Central memory CD8-positive, alpha-beta T cell (primary cell): ENCODE data around the gene C3orf49.

Source experiments
- ATAC-seq: fragments of 150-1000 bp; cut with Tn5 transposase; replicated peaks from 2 replicates; pipeline ENCODE4 v1.10.0; 2022; ENCODE audit warnings: mild to moderate bottlenecking, moderate FRiP score, moderate number of reproducible peaks; ENCODE audit not compliant: poor library complexity, severe bottlenecking; ENCODE audit errors: extremely low read depth
- DNase-seq, 2 donors: peaks; one replicate each; pipeline ENCODE4 v3.0.0; 2021; ENCODE audit warnings: low spot score in 2 of 2
- H3K27ac Mint-ChIP-seq: one replicate; pipeline ENCODE4 v1.8.0; 2022; ENCODE audit warnings: low read depth, mild to moderate bottlenecking, moderate library complexity, mixed read lengths
- H3K27me3 Mint-ChIP-seq: one replicate; pipeline ENCODE4 v1.8.0; 2022; ENCODE audit warnings: mixed read lengths
- H3K36me3 Mint-ChIP-seq: one replicate; pipeline ENCODE4 v1.8.0; 2022; ENCODE audit warnings: mild to moderate bottlenecking, moderate library complexity, mixed read lengths; ENCODE audit not compliant: insufficient read depth
- H3K4me1 Mint-ChIP-seq: one replicate; pipeline ENCODE4 v1.8.0; 2022; ENCODE audit warnings: mixed read lengths
- H3K4me3 Mint-ChIP-seq: one replicate; pipeline ENCODE4 v1.8.0; 2022; ENCODE audit warnings: mild to moderate bottlenecking, moderate library complexity, mixed read lengths
- H3K9me3 Mint-ChIP-seq: one replicate; pipeline ENCODE4 v1.8.0; 2022; ENCODE audit warnings: mixed read lengths

Gene C3orf49

GRCh38 chr3:63872135-63872924 is 53.2 kb downstream of the C3orf49 start:
- Mint-ChIP-seq H3K27me3 (no peaks in the 10 kb centered on the region), H3K27ac (no peak overlapping the region), H3K9me3 (no peaks in the 10 kb centered on the region), H3K4me3 (no peak overlapping the region), H3K4me1 (peaks cover 63% of the 10 kb centered on the region), H3K36me3 (peaks cover 3% of the 10 kb centered on the region)
- no peak for DNase-seq
- no peak for ATAC-seq

DNA sequence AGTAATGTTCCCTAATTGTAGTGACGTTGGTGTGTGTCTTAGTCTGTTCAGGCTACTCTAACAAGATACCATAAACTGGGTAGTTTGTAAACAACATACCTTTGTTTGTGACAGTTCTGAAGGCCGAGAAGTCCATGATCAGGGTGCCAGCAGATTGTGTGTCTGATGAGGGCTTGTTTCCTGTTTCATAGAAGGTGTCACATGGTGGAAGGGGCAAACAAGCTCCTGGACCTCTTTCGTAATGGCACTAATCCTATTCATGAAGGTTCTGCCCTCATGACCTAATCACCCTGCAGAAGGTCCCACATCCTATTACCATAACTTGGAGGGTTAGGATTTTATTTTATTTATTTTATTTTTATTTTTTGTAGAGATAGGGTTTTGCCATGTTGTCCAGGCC is 55.7 kb downstream of the C3orf49 start:
- ATAC-seq (no peak), DNase-seq (no peak)
- peaks cover 67% of the 10 kb centered on the region for H3K4me1 Mint-ChIP-seq
- no peak overlapping the region for H3K27ac Mint-ChIP-seq
- H3K27me3 Mint-ChIP-seq = no peaks in the 10 kb centered on the region
- H3K9me3 Mint-ChIP-seq = no peaks in the 10 kb centered on the region
- peaks cover 3% of the 10 kb centered on the region for H3K36me3 Mint-ChIP-seq
- no peak overlapping the region for H3K4me3 Mint-ChIP-seq

DNA sequence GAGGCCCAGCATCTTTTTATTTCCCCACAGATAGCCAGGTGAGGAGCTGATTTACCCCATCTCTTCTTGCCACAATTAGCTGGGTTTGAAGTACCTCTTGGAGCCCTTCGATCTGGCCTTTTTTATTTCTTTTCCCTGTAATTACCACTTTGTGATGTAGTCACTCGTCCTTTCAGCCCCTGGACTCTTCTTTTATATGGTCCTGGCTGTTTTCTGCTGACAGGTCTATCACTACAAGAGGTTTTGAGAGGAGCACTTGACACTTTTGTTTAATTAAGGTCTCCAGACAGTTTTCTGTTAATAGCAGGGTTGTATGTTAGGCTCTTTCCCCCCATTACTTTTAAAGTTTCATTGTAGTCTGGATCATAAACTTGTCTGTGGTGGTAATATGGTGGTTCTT is 56.4 kb downstream of the C3orf49 start:
- Mint-ChIP-seq H3K4me3 (no peak overlapping the region), H3K4me1 (peaks cover 68% of the 10 kb centered on the region), H3K27me3 (no peaks in the 10 kb centered on the region), H3K9me3 (no peaks in the 10 kb centered on the region), H3K27ac (no peak overlapping the region), H3K36me3 (peaks cover 3% of the 10 kb centered on the region)
- ATAC-seq = no peak
- DNase-seq = no peak

- no peak for ATAC-seq
- H3K9me3 Mint-ChIP-seq = no peaks in the 10 kb centered on the region
Measured at GRCh38 chr3:63876260-63876659, 57.2 kb downstream of the C3orf49 start.

DNA sequence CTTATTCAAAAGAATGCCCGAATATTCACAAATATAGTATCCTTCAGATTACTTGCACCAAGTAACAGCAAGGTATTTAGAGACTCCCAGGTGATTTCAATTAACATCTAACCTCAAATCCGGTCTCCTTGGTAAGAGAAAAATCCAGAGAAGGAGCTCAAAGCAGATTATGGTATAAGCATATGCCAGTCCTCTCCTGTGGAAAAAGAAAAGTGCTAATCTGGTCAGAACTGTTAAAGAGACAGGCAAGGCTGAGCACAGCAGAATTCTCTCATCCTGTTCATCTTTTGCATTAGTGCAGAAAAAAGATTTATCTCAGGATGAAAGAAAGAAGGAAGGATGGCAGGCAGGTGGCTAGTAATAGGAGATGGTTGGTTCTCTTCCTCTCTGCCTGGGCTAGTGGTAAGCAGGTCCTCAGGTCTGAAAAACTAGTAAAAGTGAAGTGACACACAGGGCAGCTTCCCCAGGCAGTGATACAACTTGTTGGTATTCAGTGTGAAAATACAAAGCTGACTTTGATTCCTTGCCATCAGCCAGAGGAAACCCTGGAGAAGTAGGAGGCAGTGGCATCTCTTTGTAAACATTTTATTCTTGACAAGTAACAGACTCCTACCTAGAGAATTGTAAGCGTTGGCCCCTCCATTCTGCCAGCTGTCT is 58.8 kb downstream of the C3orf49 start:
- Mint-ChIP-seq H3K36me3 (peaks cover 3% of the 10 kb centered on the region), H3K27me3 (no peaks in the 10 kb centered on the region), H3K4me1 (peaks cover 67% of the 10 kb centered on the region), H3K9me3 (no peaks in the 10 kb centered on the region), H3K4me3 (no peak overlapping the region), H3K27ac (peak overlapping the region; percentile 2)
- no peak for DNase-seq
- no peak for ATAC-seq

More at GRCh38 chr3:63876260-63876659, 57.2 kb downstream of the C3orf49 start:
- Mint-ChIP-seq H3K27ac (no peak overlapping the region), H3K36me3 (peaks cover 3% of the 10 kb centered on the region), H3K27me3 (no peaks in the 10 kb centered on the region), H3K4me1 (peaks cover 69% of the 10 kb centered on the region), H3K4me3 (no peak overlapping the region)
- DNase-seq = no peak

- DNase-seq = no peak
- Mint-ChIP-seq H3K9me3 (no peaks in the 10 kb centered on the region), H3K27me3 (no peaks in the 10 kb centered on the region), H3K36me3 (peaks cover 3% of the 10 kb centered on the region), H3K27ac (peak overlapping the region; percentile 2), H3K4me3 (no peak overlapping the region), H3K4me1 (peaks cover 67% of the 10 kb centered on the region)
- no peak for ATAC-seq
Measured at GRCh38 chr3:63878394-63879060, 59.4 kb downstream of the C3orf49 start.

- H3K36me3 Mint-ChIP-seq = no peaks in the 10 kb centered on the region
- peaks cover 60% of the 10 kb centered on the region for H3K4me1 Mint-ChIP-seq
- H3K27me3 Mint-ChIP-seq = no peaks in the 10 kb centered on the region
- ATAC-seq = no peak
- no peak overlapping the region for H3K4me3 Mint-ChIP-seq
- peak overlapping the region; percentile 5 for H3K27ac Mint-ChIP-seq
- no peaks in the 10 kb centered on the region for H3K9me3 Mint-ChIP-seq
- no peak for DNase-seq
Measured at GRCh38 chr3:63880653-63881052, 61.6 kb downstream of the C3orf49 start.

GRCh38 chr3:63886858-63887257 is 67.8 kb downstream of the C3orf49 start:
- DNase-seq = no peak
- Mint-ChIP-seq H3K36me3 (peaks cover 3% of the 10 kb centered on the region), H3K4me3 (no peak overlapping the region), H3K27me3 (no peaks in the 10 kb centered on the region), H3K27ac (no peak overlapping the region), H3K9me3 (no peaks in the 10 kb centered on the region), H3K4me1 (peaks cover 38% of the 10 kb centered on the region)
- ATAC-seq = no peak

DNA sequence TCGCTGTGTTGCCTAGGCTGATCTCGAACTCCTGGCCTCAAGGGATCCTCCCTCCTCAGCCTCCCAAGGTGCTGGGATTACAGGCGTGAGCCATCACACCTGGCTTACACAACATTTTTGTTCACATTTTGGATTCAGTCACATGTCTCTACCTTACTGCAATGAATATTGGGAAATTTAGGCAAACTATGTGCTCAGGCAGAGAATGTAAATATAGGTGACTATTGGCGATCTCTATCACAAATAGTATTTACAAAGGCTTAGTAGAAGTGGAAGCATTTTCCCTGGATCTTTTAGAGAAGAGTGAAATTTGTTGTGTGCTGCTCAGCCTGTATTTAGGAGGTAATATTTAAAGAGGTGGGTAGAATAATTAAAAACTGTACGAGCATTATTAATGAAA is 72.4 kb downstream of the C3orf49 start:
- Mint-ChIP-seq H3K27ac (no peak overlapping the region), H3K4me1 (peaks cover 47% of the 10 kb centered on the region), H3K4me3 (no peak overlapping the region), H3K9me3 (no peaks in the 10 kb centered on the region), H3K36me3 (peaks cover 3% of the 10 kb centered on the region), H3K27me3 (no peaks in the 10 kb centered on the region)
- DNase-seq (no peak), ATAC-seq (no peak)

- Mint-ChIP-seq H3K9me3 (no peaks in the 10 kb centered on the region), H3K36me3 (peaks cover 3% of the 10 kb centered on the region), H3K27me3 (no peaks in the 10 kb centered on the region), H3K4me1 (peaks cover 46% of the 10 kb centered on the region), H3K4me3 (no peak overlapping the region), H3K27ac (no peak overlapping the region)
- no peak for ATAC-seq
- DNase-seq = no peak
Measured at GRCh38 chr3:63892773-63893352, 73.8 kb downstream of the C3orf49 start.

- DNase-seq (no peak), ATAC-seq (no peak)
- Mint-ChIP-seq H3K27ac (peak overlapping the region; percentile 9), H3K27me3 (no peaks in the 10 kb centered on the region), H3K4me3 (no peak overlapping the region), H3K9me3 (no peaks in the 10 kb centered on the region), H3K36me3 (peaks cover 7% of the 10 kb centered on the region), H3K4me1 (peaks cover 52% of the 10 kb centered on the region)
Measured at GRCh38 chr3:63895422-63896189, 76.5 kb downstream of the C3orf49 start.
